ENCODE data around the gene ABTB2. TPM values are rescaled to one million over a fixed set of nuclear protein-coding genes. Genes with fewer than 3 reads are reported as not detected.
A peak's percentile ranks its signal among the peaks of the same experiment; 100 is the strongest.

Gene ABTB2
- total RNA-seq, 6 donors from 2014 or later = 1.4 to 6.8 (median 4.7) TPM

DNA sequence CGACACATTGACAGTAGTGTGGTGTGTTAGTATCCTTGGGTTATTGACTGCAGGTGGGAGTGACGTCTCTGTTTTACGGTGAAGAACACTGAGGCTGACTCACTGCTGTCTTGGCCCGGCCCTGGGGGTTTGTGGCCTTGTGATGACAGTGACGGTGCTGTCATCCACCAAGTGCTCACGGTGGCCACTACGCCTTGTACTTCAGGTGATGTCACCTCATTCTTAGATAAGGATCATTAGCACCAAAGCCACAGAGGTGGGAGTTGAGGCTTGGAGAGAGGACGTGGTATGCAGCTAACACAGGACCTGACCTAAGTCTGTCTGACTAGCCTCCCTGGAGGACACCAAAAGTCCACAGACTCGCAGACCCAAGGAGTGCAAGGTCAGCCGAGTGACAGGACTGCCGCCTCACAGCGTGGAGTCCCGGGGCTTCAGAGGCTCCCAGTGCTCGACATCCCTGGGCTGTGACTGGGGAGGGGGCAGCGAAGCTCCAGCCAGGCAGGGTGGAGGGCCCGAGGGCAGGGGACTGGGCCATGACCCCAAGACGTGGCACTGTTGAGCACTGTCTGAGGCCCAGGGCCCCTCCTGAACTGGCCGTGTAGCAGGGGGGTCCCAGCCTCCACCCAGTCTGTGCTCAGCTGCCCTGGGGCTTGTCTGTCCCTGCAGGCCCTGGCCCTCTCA lies 195.9 kb downstream of the ABTB2 start:
- Histone ChIP-seq H3K9me3 (no peaks in the 10 kb centered on the region), H3K4me1 (no peaks in the 10 kb centered on the region), H3K27ac (no peak overlapping the region), H3K36me3 (peaks cover 0 to 6% (median 0%) of the 10 kb centered on the region in 4 donors), H3K4me3 (no peak overlapping the region), H3K27me3 (no peaks in the 10 kb centered on the region)
- WGBS, 2 donors = 93% methylated on average over 8 of the region's 18 CpGs; no CpG with 5 or more reads in 1 of the 2 donors
- peak in 1 of 2 donors; percentile 63 for DNase-seq
- TF ChIP-seq CTCF (IDR thresholded peaks at IDR 0.05) (no peak), EP300 (IDR thresholded peaks at IDR 0.05) (no peak), POLR2A (IDR thresholded peaks at IDR 0.05) (no peak), POLR2AphosphoS5 (IDR thresholded peaks at IDR 0.05) (no peak)
- ATAC-seq (ENCODE audit: low FRiP score in 2 of 2) = no peak

DNA sequence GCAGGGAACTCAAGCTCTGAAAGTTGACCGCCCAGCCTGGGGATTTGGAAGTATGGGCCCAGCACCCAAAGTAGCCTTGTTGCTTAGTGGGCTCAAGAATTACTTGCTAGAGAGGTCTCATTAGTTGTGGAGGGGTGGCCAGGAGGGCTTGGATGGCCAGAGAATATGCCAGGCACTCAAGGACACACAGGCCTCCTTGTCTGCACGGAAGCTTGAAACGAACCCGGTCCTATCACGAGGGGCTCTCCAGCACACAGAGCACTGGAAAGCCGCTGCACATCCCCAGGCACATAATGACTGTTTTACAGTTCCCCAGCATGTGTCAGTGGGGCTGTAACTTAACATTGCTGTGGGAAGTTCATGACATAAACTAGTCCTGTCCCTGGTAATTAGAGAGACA lies 196.4 kb downstream of the ABTB2 start:
- Histone ChIP-seq H3K4me1 (no peaks in the 10 kb centered on the region), H3K9me3 (no peaks in the 10 kb centered on the region), H3K27me3 (no peaks in the 10 kb centered on the region), H3K36me3 (peaks cover 0 to 6% (median 0%) of the 10 kb centered on the region in 4 donors), H3K4me3 (no peak overlapping the region), H3K27ac (no peak overlapping the region)
- WGBS, 2 donors = 90 to 100% methylated on average over 1 to 6 of the region's 6 CpGs
- DNase-seq (no peak), ATAC-seq (ENCODE audit: low FRiP score in 2 of 2) (no peak)
- no peak for TF ChIP-seq POLR2AphosphoS5 (IDR thresholded peaks at IDR 0.05)
- TF ChIP-seq EP300 (IDR thresholded peaks at IDR 0.05) = no peak
- TF ChIP-seq POLR2A (IDR thresholded peaks at IDR 0.05) = no peak
- no peak for TF ChIP-seq CTCF (IDR thresholded peaks at IDR 0.05)

- Histone ChIP-seq H3K4me3 (no peak overlapping the region), H3K4me1 (peaks cover 0 to 3% (median under 1%) of the 10 kb centered on the region in 4 donors), H3K36me3 (peaks cover 0 to 6% (median 0%) of the 10 kb centered on the region in 4 donors), H3K27me3 (no peaks in the 10 kb centered on the region), H3K27ac (no peak overlapping the region), H3K9me3 (no peaks in the 10 kb centered on the region)
- ATAC-seq (ENCODE audit: low FRiP score in 2 of 2) = no peak
- TF ChIP-seq EP300 (IDR thresholded peaks at IDR 0.05) (no peak), CTCF (IDR thresholded peaks at IDR 0.05) (no peak), POLR2AphosphoS5 (IDR thresholded peaks at IDR 0.05) (no peak), POLR2A (IDR thresholded peaks at IDR 0.05) (no peak)
- WGBS, 2 donors = 91 to 93% methylated on average over 6 to 18 of the region's 18 CpGs
- DNase-seq = no peak
These were observed 197.0 kb downstream of the ABTB2 start for GRCh38 chr11:34160791-34161190.

- 72 to 85% methylated on average over 20 to 22 of the region's 22 CpGs for WGBS, 2 donors
- TF ChIP-seq EP300 (IDR thresholded peaks at IDR 0.05) = no peak
- Histone ChIP-seq H3K27ac (no peak overlapping the region), H3K36me3 (peaks cover 0 to 6% (median 0%) of the 10 kb centered on the region in 4 donors), H3K4me1 (peaks cover 4 to 8% (median 5%) of the 10 kb centered on the region in 4 donors), H3K9me3 (no peaks in the 10 kb centered on the region), H3K4me3 (no peak overlapping the region), H3K27me3 (no peaks in the 10 kb centered on the region)
- no peak for ATAC-seq (ENCODE audit: low FRiP score in 2 of 2)
- DNase-seq = no peak
These were observed 197.6 kb downstream of the ABTB2 start for GRCh38 chr11:34160049-34160721.

DNA sequence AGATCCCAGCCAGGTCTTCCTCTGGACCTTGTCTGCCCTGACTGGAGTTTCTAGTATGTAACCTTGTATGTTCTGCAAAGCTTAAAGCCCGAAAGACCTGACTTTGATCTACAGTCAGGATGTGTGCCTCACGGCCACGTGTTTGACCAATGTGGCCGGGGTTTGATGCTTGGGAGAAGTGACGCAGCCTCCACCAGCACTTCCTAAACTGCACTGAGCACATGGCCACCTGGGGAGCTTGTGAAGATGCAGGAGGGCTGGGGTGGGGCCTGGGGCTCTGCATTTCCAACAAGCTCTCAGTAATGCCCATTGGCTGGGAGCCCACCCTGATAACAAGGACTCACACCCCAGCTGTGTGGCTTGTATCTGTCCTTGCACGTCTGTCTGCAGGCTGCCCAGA lies 199.1 kb downstream of the ABTB2 start:
- 46 to 68% methylated on average over 4 to 6 of the region's 6 CpGs for WGBS, 2 donors
- peaks cover 6 to 23% (median 12%) of the 10 kb centered on the region in 4 donors for H3K4me1 ChIP-seq
- no peak overlapping the region for H3K27ac ChIP-seq
- no peak overlapping the region for H3K4me3 ChIP-seq
- no peaks in the 10 kb centered on the region for H3K27me3 ChIP-seq
- peaks cover 0 to 6% (median 0%) of the 10 kb centered on the region in 4 donors for H3K36me3 ChIP-seq
- ATAC-seq (ENCODE audit: low FRiP score in 2 of 2) (no peak), DNase-seq (no peak)
- TF ChIP-seq CTCF (IDR thresholded peaks at IDR 0.05) (no peak), EP300 (IDR thresholded peaks at IDR 0.05) (no peak), POLR2A (IDR thresholded peaks at IDR 0.05) (no peak), POLR2AphosphoS5 (IDR thresholded peaks at IDR 0.05) (no peak)
- H3K9me3 ChIP-seq = no peaks in the 10 kb centered on the region

Data from upper lobe of left lung (tissue), 6 donors.